PC-9 (cell line): ENCODE results near the gene PRR35.

Source experiments
- CTCF ChIP-seq: fragments of 200-600 bp; sonication (generic); conservative IDR thresholded peaks from 2 replicates; pipeline ENCODE4 v1.6.1; 2017; ENCODE audit warnings: mixed run types, antibody characterized with exemption, mild to moderate bottlenecking, moderate library complexity
- EZH2 ChIP-seq: fragments of 200-600 bp; sonication (generic); IDR thresholded peaks from 2 replicates; pipeline ENCODE4 v1.8.0; 2017; ENCODE audit warnings: antibody characterized with exemption, low read depth

GRCh38 chr16:559021-559380, 1.2 kb upstream of the PRR35 start:
- TF ChIP-seq CTCF (no peak), EZH2 (no peak)
